B cell (primary cell): ENCODE results near the gene CSMD2. TPM values are rescaled to one million over a fixed set of nuclear protein-coding genes. Genes with fewer than 3 reads are reported as not detected.

ENCODE experiments used
- ATAC-seq: fragments of 200-7000 bp; cut with Tn5 transposase; one replicate; pipeline ENCODE4 v1.10.0; 2021; ENCODE audit warnings: low read depth, mild to moderate bottlenecking, moderate number of reproducible peaks, moderate library complexity
- CTCF ChIA-PET: fragments of 350-600 bp; sonication (Branson Sonifier 250); formaldehyde crosslinking; loops from one replicate; lab custom pipeline; 2021; ENCODE audit warnings: antibody characterized with exemption, inconsistent platforms; lab: Charles Lee
- POLR2A ChIA-PET: fragments of 350-600 bp; sonication (Branson Sonifier 250); formaldehyde crosslinking; loops from one replicate; lab custom pipeline; 2021; ENCODE audit warnings: antibody characterized with exemption; lab: Charles Lee
- DNase-seq: peaks from one replicate; pipeline ENCODE4 v3.0.0; 2013
- H2AFZ ChIP-seq: 2 replicates; pipeline ENCODE4 v1.6.1; 2012; ENCODE audit warnings: mild to moderate bottlenecking, low read depth, low read length; ENCODE audit not compliant: insufficient read depth, poor library complexity, severe bottlenecking
- H3K27ac ChIP-seq, 2 donors: 1 replicate in 1 of 2; 2 replicates in 1 of 2; pipeline ENCODE4 v1.5.1; 2012 to 2013; ENCODE audit warnings: low read length in 2 of 2, mild to moderate bottlenecking in 2 of 2, moderate library complexity in 1 of 2
- H3K27me3 ChIP-seq, 4 experiments: fragments of 200-600 bp in 1 of 4; sonication (generic) in 1 of 4; replicated peaks in 1 of 4; 1 replicate in 2 of 4; 2 replicates in 2 of 4; pipeline versions ENCODE4 v1.6.1 to v1.7.0; 2013 to 2016; ENCODE audit warnings: low read length in 3 of 4, mild to moderate bottlenecking in 2 of 4, mixed read lengths in 1 of 4, moderate library complexity in 1 of 4; ENCODE audit not compliant: insufficient read depth in 4 of 4, control insufficient read depth in 3 of 4; ENCODE audit errors: control extremely low read depth in 1 of 4
- H3K36me3 ChIP-seq, 2 experiments: replicated peaks in 1 of 2; 1 replicate in 1 of 2; 2 replicates in 1 of 2; pipeline versions ENCODE4 v1.6.1 to v1.7.1; 2013; ENCODE audit warnings: low read length in 1 of 2; ENCODE audit not compliant: insufficient read depth in 2 of 2, control insufficient read depth in 1 of 2; ENCODE audit errors: control extremely low read depth in 1 of 2, extremely low read depth in 1 of 2
- H3K4me1 ChIP-seq, 2 donors: fragments of 200-600 bp in 1 of 2; sonication (generic) in 1 of 2; 1 replicate in 1 of 2; 2 replicates in 1 of 2; pipeline versions ENCODE4 v1.5.1 to v1.6.1; 2013 to 2017; ENCODE audit warnings: low read length in 2 of 2; ENCODE audit not compliant: control insufficient read depth in 2 of 2, insufficient read depth in 2 of 2
- H3K4me2 ChIP-seq: replicated peaks from 2 replicates; pipeline ENCODE3; 2012; ENCODE audit warnings: mild to moderate bottlenecking, low read depth, low read length; ENCODE audit not compliant: poor library complexity, severe bottlenecking
- H3K4me3 ChIP-seq, 5 experiments: fragments of 200-600 bp in 1 of 5; sonication (generic) in 1 of 5; 1 replicate in 3 of 5; 2 replicates in 2 of 5; pipeline versions ENCODE4 v1.5.1 to v1.7.0; 2011 to 2016; ENCODE audit warnings: low read length in 4 of 5, mild to moderate bottlenecking in 4 of 5, low read depth in 2 of 5, control low read depth in 1 of 5, moderate library complexity in 1 of 5; ENCODE audit not compliant: insufficient read depth in 1 of 5; ENCODE audit errors: control extremely low read depth in 1 of 5, extremely low read depth in 1 of 5
- H3K79me2 ChIP-seq: fragments of 200-600 bp; sonication (generic); one replicate; pipeline ENCODE4 v1.6.0; 2016; ENCODE audit warnings: low read length; ENCODE audit not compliant: control insufficient read depth, insufficient read depth
- H3K9ac ChIP-seq: fragments of 200-600 bp; sonication (generic); 2 replicates; pipeline ENCODE4 v1.6.1; 2017; ENCODE audit warnings: mild to moderate bottlenecking, low read length, moderate library complexity
- H3K9me3 ChIP-seq, 3 donors: one replicate each; pipeline versions ENCODE4 v1.6.1 to v1.7.1; 2013; ENCODE audit warnings: low read length in 2 of 3; ENCODE audit not compliant: control insufficient read depth in 2 of 3, insufficient read depth in 1 of 3; ENCODE audit errors: control extremely low read depth in 1 of 3
- H4K20me1 ChIP-seq: 2 replicates; pipeline ENCODE4 v1.6.0; 2012; ENCODE audit warnings: mild to moderate bottlenecking, low read length; ENCODE audit not compliant: insufficient read depth, control insufficient read depth, poor library complexity, severe bottlenecking
- H3K27ac Mint-ChIP-seq: one replicate; pipeline ENCODE4 v1.8.0; 2021; ENCODE audit warnings: mixed read lengths
- H3K27me3 Mint-ChIP-seq: one replicate; pipeline ENCODE4 v1.8.0; 2021; ENCODE audit warnings: mixed read lengths
- H3K4me1 Mint-ChIP-seq: one replicate; pipeline ENCODE4 v1.8.0; 2021; ENCODE audit warnings: mixed read lengths
- H3K4me3 Mint-ChIP-seq: one replicate; pipeline ENCODE4 v1.8.0; 2021; ENCODE audit warnings: mixed read lengths
- H3K9me3 Mint-ChIP-seq: one replicate; pipeline ENCODE4 v1.8.0; 2022; ENCODE audit warnings: mixed read lengths; ENCODE audit not compliant: insufficient read depth
- EZH2 ChIP-seq: IDR thresholded peaks from 2 replicates; pipeline ENCODE4 v1.6.1; 2012; ENCODE audit warnings: borderline replicate concordance, low read depth, mild to moderate bottlenecking, moderate library complexity, low read length; ENCODE audit not compliant: insufficient read depth, poor library complexity, severe bottlenecking
- WGBS: methylation state at CpG from one replicate; pipeline ENCODE4 v1.1.5; 2013; ENCODE audit warnings: missing lambda C conversion rate; ENCODE audit not compliant: insufficient coverage; 5-methylcytosine and 5-hydroxymethylcytosine counted together
- intact Hi-C: fragments of 100-400 bp; cut with micrococcal nuclease; formaldehyde crosslinking; loops from one replicate; pipeline ENCODE4 v1.10.0; 2022
- polyA plus RNA-seq: library from polyadenylated mRNA; depleted of rRNA; stranded (reverse); fragments of >200 nt; gene quantifications from 2 replicates; pipeline ENCODE4 v1.2.3, GENCODE V29; 2012
- total RNA-seq, 2 donors: library from RNA; stranded (reverse); fragments of 120-200 nt in 1 of 2; gene quantifications; 1 replicate in 1 of 2; 2 replicates in 1 of 2; pipeline versions ENCODE4 v1.2.3 to v1.2.4, GENCODE V29; 2013 to 2022
- TF ChIP-seq, protein P1 (sequence below): fragments of 200-600 bp; IDR thresholded peaks from one replicate; pipeline ENCODE4 v1.8.0; 2022; ENCODE audit warnings: antibody characterized with exemption, mild to moderate bottlenecking

The CSMD2 gene
- total and polyA plus RNA-seq, 2 donors (not counting 1 experiment from before 2014, with no cell fraction given): not detected

DNA sequence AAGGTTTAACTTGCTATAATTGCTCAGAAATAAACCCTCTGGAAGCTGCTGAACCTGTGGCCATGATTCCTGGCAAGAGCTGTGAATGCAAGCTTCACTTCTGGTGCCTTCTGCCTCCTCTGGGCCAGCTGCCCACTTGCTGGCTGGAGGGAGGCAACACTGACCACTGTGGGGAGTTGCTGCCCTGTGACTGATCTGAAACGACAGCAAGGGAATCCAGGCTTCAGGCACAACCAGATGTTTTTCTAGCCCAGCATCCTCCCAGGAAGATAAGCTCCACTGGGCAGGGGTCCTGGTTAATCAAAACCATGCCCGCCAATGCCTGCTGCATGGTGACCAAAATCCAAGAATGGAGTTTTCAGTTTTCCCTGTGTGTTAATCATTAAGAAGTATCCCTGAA lies 481.1 kb downstream of the CSMD2 start:
- Histone ChIP-seq H3K36me3 (no peaks in the 10 kb centered on the region), H2AFZ (no peak overlapping the region), H3K27me3 (peaks cover 0 to 9% (median 1%) of the 10 kb centered on the region in 4 experiments), H3K4me3 (no peak overlapping the region), H3K27ac (no peak overlapping the region), H3K79me2 (no peaks in the 10 kb centered on the region), H3K4me2 (no peak overlapping the region), H4K20me1 (no peaks in the 10 kb centered on the region), H3K4me1 (no peaks in the 10 kb centered on the region), H3K9ac (no peak overlapping the region), H3K9me3 (no peaks in the 10 kb centered on the region)
- Mint-ChIP-seq H3K4me1 (no peaks in the 10 kb centered on the region), H3K9me3 (no peaks in the 10 kb centered on the region), H3K27ac (no peak overlapping the region), H3K27me3 (peaks cover 31% of the 10 kb centered on the region), H3K4me3 (no peak overlapping the region)
- WGBS: 45% methylated on average over 1 of the region's 2 CpGs
- DNase-seq: no peak
- ChIA-PET CTCF (no interaction called here), POLR2A (no interaction called here)
- TF ChIP-seq, protein P1, sequence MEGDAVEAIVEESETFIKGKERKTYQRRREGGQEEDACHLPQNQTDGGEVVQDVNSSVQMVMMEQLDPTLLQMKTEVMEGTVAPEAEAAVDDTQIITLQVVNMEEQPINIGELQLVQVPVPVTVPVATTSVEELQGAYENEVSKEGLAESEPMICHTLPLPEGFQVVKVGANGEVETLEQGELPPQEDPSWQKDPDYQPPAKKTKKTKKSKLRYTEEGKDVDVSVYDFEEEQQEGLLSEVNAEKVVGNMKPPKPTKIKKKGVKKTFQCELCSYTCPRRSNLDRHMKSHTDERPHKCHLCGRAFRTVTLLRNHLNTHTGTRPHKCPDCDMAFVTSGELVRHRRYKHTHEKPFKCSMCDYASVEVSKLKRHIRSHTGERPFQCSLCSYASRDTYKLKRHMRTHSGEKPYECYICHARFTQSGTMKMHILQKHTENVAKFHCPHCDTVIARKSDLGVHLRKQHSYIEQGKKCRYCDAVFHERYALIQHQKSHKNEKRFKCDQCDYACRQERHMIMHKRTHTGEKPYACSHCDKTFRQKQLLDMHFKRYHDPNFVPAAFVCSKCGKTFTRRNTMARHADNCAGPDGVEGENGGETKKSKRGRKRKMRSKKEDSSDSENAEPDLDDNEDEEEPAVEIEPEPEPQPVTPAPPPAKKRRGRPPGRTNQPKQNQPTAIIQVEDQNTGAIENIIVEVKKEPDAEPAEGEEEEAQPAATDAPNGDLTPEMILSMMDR: no peak
- TF ChIP-seq EZH2: no peak
- intact Hi-C loops: no loop called here
- ATAC-seq: no peak

DNA sequence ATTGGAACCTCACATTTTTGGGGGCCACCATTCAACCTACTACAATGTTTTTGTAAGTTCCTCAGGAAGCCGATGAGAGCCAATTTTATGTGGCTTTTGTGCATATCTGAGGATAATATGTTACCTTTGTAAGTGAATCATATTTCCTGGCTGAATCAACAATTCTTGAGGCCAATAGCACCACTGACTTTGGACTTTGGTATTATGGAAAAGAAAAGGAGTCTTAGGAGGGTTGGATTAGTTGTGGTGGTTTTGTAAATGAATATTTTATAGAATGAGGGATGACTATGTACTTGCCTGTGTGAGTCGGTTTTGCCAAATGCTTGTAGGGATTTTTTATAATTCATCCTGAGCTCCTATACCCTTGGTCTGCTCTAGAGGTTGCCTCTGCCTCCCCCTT lies 482.7 kb downstream of the CSMD2 start:
- ChIA-PET CTCF (no interaction called here), POLR2A (no interaction called here)
- no CpG with 5 or more reads among the region's 2 CpGs for WGBS
- Mint-ChIP-seq H3K27ac (no peak overlapping the region), H3K4me1 (no peaks in the 10 kb centered on the region), H3K9me3 (peaks cover 7% of the 10 kb centered on the region), H3K27me3 (peaks cover 28% of the 10 kb centered on the region), H3K4me3 (no peak overlapping the region)
- TF ChIP-seq, protein P1: no peak
- TF ChIP-seq EZH2: no peak
- no peaks in the 10 kb centered on the region for H3K36me3 ChIP-seq
- peaks cover 0 to 9% (median 1%) of the 10 kb centered on the region in 4 experiments for H3K27me3 ChIP-seq
- no peaks in the 10 kb centered on the region for H3K4me1 ChIP-seq
- H3K4me3 ChIP-seq: no peak overlapping the region
- H3K9me3 ChIP-seq: no peaks in the 10 kb centered on the region
- ATAC-seq: no peak
- intact Hi-C loops: no loop called here
- H3K4me2 ChIP-seq: no peak overlapping the region
- no peak overlapping the region for H2AFZ ChIP-seq
- H3K79me2 ChIP-seq: no peaks in the 10 kb centered on the region
- H4K20me1 ChIP-seq: no peaks in the 10 kb centered on the region
- no peak overlapping the region for H3K27ac ChIP-seq
- DNase-seq: no peak
- H3K9ac ChIP-seq: no peak overlapping the region
